WTC11 (cell line): ENCODE data around the gene SPATA13. TPM values are rescaled to one million over a fixed set of nuclear protein-coding genes. Genes with fewer than 3 reads are reported as not detected.

Source experiments
- ATAC-seq: fragments of 200-7000 bp; cut with Tn5 transposase; 2 replicates; pipeline ENCODE4 v1.10.0; 2021; ENCODE audit warnings: mild to moderate bottlenecking, moderate library complexity
- CTCF ChIA-PET: fragments of 300-600 bp; sonication (Branson Sonifier 250); formaldehyde crosslinking; loops from one replicate; lab custom pipeline; 2021; ENCODE audit warnings: antibody characterized with exemption; lab: Charles Lee
- POLR2A ChIA-PET: fragments of 350-600 bp; sonication (Branson Sonifier 250); formaldehyde crosslinking; loops from one replicate; lab custom pipeline; 2021; ENCODE audit warnings: antibody characterized with exemption; lab: Charles Lee
- DNase-seq: peaks from one replicate; pipeline ENCODE4 v3.0.0; 2021; ENCODE audit warnings: low spot score
- H3K27ac Mint-ChIP-seq: 2 replicates; pipeline ENCODE4 v1.8.0; 2021; ENCODE audit warnings: mixed read lengths
- H3K27me3 Mint-ChIP-seq: 2 replicates; pipeline ENCODE4 v1.8.0; 2021; ENCODE audit warnings: low read depth, mild to moderate bottlenecking, moderate library complexity, mixed read lengths
- H3K36me3 Mint-ChIP-seq: 2 replicates; pipeline ENCODE4 v1.8.0; 2021; ENCODE audit warnings: mixed read lengths
- H3K4me1 Mint-ChIP-seq: 2 replicates; pipeline ENCODE4 v1.8.0; 2022; ENCODE audit warnings: mixed read lengths
- H3K4me3 Mint-ChIP-seq: 2 replicates; pipeline ENCODE4 v1.8.0; 2021; ENCODE audit warnings: mild to moderate bottlenecking, moderate library complexity, mixed read lengths
- H3K9me3 Mint-ChIP-seq: 2 replicates; pipeline ENCODE4 v1.8.0; 2021; ENCODE audit warnings: mixed read lengths
- CTCF ChIP-seq: fragments of 200-600 bp; IDR thresholded peaks from 2 replicates; pipeline ENCODE4 v1.8.0; 2022; ENCODE audit warnings: antibody characterized with exemption
- E2F1 ChIP-seq: sonication (generic); formaldehyde crosslinking; IDR thresholded peaks from 2 replicates; pipeline ENCODE4 v1.8.0; 2022; ENCODE audit warnings: mild to moderate bottlenecking, missing genetic modification reagents
- HMGA2 ChIP-seq: fragments of 250-450 bp; sonication (Bioruptor Pico); IDR thresholded peaks from 2 replicates; pipeline ENCODE4 v1.4.0; 2021; ENCODE audit warnings: mild to moderate bottlenecking, moderate library complexity
- KAT7 ChIP-seq: sonication (generic); formaldehyde crosslinking; IDR thresholded peaks from 2 replicates; pipeline ENCODE4 v1.8.1; 2023; ENCODE audit warnings: missing genetic modification reagents, mild to moderate bottlenecking, borderline replicate concordance
- NFATC4 ChIP-seq: fragments of 250-450 bp; sonication (Bioruptor Pico); IDR thresholded peaks from 2 replicates; pipeline ENCODE4 v1.9.0; 2021; ENCODE audit warnings: mild to moderate bottlenecking
- OVOL2 ChIP-seq: fragments of 250-450 bp; sonication (Bioruptor Pico); IDR thresholded peaks from 2 replicates; pipeline ENCODE4 v1.9.0; 2021; ENCODE audit warnings: mild to moderate bottlenecking, borderline replicate concordance
- SMAD4 ChIP-seq: sonication (generic); formaldehyde crosslinking; IDR thresholded peaks from 2 replicates; pipeline ENCODE4 v1.8.0; 2022; ENCODE audit warnings: mild to moderate bottlenecking, missing genetic modification reagents
- ZMAT4 ChIP-seq: fragments of 250-450 bp; sonication (Bioruptor Pico); IDR thresholded peaks from 2 replicates; pipeline ENCODE4 v1.9.0; 2021; ENCODE audit warnings: mild to moderate bottlenecking
- ZNF138 ChIP-seq: sonication (generic); formaldehyde crosslinking; conservative IDR thresholded peaks from 2 replicates; pipeline ENCODE4 v1.8.1; 2022; ENCODE audit warnings: mild to moderate bottlenecking, moderate library complexity, missing genetic modification reagents
- ZNF232 ChIP-seq: sonication (generic); formaldehyde crosslinking; IDR thresholded peaks from 2 replicates; pipeline ENCODE4 v1.8.0; 2022; ENCODE audit warnings: mild to moderate bottlenecking, missing genetic modification reagents
- ZNF263 ChIP-seq: sonication (generic); formaldehyde crosslinking; IDR thresholded peaks from 2 replicates; pipeline ENCODE4 v1.8.1; 2022; ENCODE audit warnings: low read depth, mild to moderate bottlenecking, moderate library complexity, missing genetic modification reagents
- ZNF281 ChIP-seq: sonication (generic); formaldehyde crosslinking; IDR thresholded peaks from 2 replicates; pipeline ENCODE4 v1.8.0; 2023; ENCODE audit warnings: mild to moderate bottlenecking, missing genetic modification reagents
- ZNF416 ChIP-seq: fragments of 250-450 bp; sonication (Bioruptor Pico); IDR thresholded peaks from 2 replicates; pipeline ENCODE4 v1.9.0; 2021; ENCODE audit warnings: mild to moderate bottlenecking, inconsistent platforms
- total RNA-seq: library from RNA; stranded (reverse); gene quantifications from 3 replicates; pipeline ENCODE4 v1.2.3, GENCODE V29; 2021
- TF ChIP-seq, protein P1 (sequence below): fragments of 250-450 bp; sonication (Bioruptor Pico); IDR thresholded peaks from 2 replicates; pipeline ENCODE4 v1.9.0; 2021; ENCODE audit warnings: mild to moderate bottlenecking, borderline replicate concordance
- TF ChIP-seq, protein P2 (sequence below): fragments of 250-450 bp; sonication (Bioruptor Pico); IDR thresholded peaks from 2 replicates; pipeline ENCODE4 v1.9.0; 2021; ENCODE audit warnings: moderate library complexity, mild to moderate bottlenecking, inconsistent platforms, borderline replicate concordance

The SPATA13 gene
- total RNA-seq, 1 experiment from 2014 or later = 29.0 TPM

- CTCF ChIA-PET = interaction anchor here (0.5 to 1.9 kb wide), 6 partner anchors 12 to 457 kb away, joined by 3 to 7 read pairs (median 4); no protein-coding TSS in a partner anchor
- no peak for ATAC-seq
Observed at GRCh38 chr13:24199016-24199415, 38.5 kb downstream of the SPATA13 start.

GRCh38 chr13:24202215-24202614 lies 41.7 kb downstream of the SPATA13 start:
- ATAC-seq = peak; percentile 36
- H3K27me3 Mint-ChIP-seq = no peaks in the 10 kb centered on the region
- no peak for DNase-seq
- H3K4me1 Mint-ChIP-seq = peaks cover 23% of the 10 kb centered on the region
- ChIA-PET CTCF (interaction anchor here (0.9 to 1.4 kb wide), 3 partner anchors 15 to 149 kb away, joined by 3 to 6 read pairs (median 3); no protein-coding TSS in a partner anchor), POLR2A (interaction anchor here (1.4 kb wide), 1 partner anchor 42 kb away, joined by 3 read pairs; the partner anchor contains the start of gene SPATA13)
- no peaks in the 10 kb centered on the region for H3K36me3 Mint-ChIP-seq
- H3K4me3 Mint-ChIP-seq = no peak overlapping the region
- H3K9me3 Mint-ChIP-seq = no peaks in the 10 kb centered on the region
- H3K27ac Mint-ChIP-seq = no peak overlapping the region
- no peak for TF ChIP-seq ZMAT4 (CRISPR knock-in tag)
- TF ChIP-seq, protein P1, sequence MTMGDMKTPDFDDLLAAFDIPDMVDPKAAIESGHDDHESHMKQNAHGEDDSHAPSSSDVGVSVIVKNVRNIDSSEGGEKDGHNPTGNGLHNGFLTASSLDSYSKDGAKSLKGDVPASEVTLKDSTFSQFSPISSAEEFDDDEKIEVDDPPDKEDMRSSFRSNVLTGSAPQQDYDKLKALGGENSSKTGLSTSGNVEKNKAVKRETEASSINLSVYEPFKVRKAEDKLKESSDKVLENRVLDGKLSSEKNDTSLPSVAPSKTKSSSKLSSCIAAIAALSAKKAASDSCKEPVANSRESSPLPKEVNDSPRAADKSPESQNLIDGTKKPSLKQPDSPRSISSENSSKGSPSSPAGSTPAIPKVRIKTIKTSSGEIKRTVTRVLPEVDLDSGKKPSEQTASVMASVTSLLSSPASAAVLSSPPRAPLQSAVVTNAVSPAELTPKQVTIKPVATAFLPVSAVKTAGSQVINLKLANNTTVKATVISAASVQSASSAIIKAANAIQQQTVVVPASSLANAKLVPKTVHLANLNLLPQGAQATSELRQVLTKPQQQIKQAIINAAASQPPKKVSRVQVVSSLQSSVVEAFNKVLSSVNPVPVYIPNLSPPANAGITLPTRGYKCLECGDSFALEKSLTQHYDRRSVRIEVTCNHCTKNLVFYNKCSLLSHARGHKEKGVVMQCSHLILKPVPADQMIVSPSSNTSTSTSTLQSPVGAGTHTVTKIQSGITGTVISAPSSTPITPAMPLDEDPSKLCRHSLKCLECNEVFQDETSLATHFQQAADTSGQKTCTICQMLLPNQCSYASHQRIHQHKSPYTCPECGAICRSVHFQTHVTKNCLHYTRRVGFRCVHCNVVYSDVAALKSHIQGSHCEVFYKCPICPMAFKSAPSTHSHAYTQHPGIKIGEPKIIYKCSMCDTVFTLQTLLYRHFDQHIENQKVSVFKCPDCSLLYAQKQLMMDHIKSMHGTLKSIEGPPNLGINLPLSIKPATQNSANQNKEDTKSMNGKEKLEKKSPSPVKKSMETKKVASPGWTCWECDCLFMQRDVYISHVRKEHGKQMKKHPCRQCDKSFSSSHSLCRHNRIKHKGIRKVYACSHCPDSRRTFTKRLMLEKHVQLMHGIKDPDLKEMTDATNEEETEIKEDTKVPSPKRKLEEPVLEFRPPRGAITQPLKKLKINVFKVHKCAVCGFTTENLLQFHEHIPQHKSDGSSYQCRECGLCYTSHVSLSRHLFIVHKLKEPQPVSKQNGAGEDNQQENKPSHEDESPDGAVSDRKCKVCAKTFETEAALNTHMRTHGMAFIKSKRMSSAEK (CRISPR knock-in tag) = no peak
- no peak for TF ChIP-seq KAT7 (CRISPR knock-in tag)
- TF ChIP-seq CTCF = no peak
- TF ChIP-seq, protein P2, sequence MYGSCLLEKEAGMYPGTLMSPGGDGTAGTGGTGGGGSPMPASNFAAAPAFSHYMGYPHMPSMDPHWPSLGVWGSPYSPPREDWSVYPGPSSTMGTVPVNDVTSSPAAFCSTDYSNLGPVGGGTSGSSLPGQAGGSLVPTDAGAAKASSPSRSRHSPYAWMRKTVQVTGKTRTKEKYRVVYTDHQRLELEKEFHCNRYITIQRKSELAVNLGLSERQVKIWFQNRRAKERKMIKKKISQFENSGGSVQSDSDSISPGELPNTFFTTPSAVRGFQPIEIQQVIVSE = no peak
- TF ChIP-seq HMGA2 (CRISPR knock-in tag) = no peak

More at GRCh38 chr13:24199016-24199415, 38.5 kb downstream of the SPATA13 start:
- H3K36me3 Mint-ChIP-seq = no peaks in the 10 kb centered on the region; the same call in 1 of the 2 replicates
- no peak overlapping the region for H3K4me3 Mint-ChIP-seq
- DNase-seq = no peak
- TF ChIP-seq ZNF281 (no peak), SMAD4 (no peak), OVOL2 (CRISPR knock-in tag) (no peak), NFATC4 (CRISPR knock-in tag) (no peak), ZNF263 (CRISPR knock-in tag) (no peak), ZNF138 (CRISPR knock-in tag) (no peak), E2F1 (CRISPR knock-in tag) (no peak), ZNF416 (CRISPR knock-in tag) (no peak), ZNF232 (CRISPR knock-in tag) (no peak)
- TF ChIP-seq, protein P2 = no peak
- POLR2A ChIA-PET = interaction anchor here (0.6 kb wide), 1 partner anchor 160 kb away, joined by 3 read pairs; no protein-coding TSS in a partner anchor
- no peaks in the 10 kb centered on the region for H3K9me3 Mint-ChIP-seq
- no peaks in the 10 kb centered on the region for H3K27me3 Mint-ChIP-seq
- H3K27ac Mint-ChIP-seq = no peak overlapping the region
- H3K4me1 Mint-ChIP-seq = peaks cover 23% of the 10 kb centered on the region
